ENCODE data around the gene PAGR1.
"Not testable (repeated sequence)": the region's sequence is repeated elsewhere in the genome, so short reads cannot be mapped to it uniquely, and the experiment has no call there.

PAGR1 gene

GRCh38 chr16:29812754-29813643 lies 3.0 kb upstream of the PAGR1 start:
- no peak for DNase-seq (ENCODE audit: low read depth in 3 of 3)

DNA sequence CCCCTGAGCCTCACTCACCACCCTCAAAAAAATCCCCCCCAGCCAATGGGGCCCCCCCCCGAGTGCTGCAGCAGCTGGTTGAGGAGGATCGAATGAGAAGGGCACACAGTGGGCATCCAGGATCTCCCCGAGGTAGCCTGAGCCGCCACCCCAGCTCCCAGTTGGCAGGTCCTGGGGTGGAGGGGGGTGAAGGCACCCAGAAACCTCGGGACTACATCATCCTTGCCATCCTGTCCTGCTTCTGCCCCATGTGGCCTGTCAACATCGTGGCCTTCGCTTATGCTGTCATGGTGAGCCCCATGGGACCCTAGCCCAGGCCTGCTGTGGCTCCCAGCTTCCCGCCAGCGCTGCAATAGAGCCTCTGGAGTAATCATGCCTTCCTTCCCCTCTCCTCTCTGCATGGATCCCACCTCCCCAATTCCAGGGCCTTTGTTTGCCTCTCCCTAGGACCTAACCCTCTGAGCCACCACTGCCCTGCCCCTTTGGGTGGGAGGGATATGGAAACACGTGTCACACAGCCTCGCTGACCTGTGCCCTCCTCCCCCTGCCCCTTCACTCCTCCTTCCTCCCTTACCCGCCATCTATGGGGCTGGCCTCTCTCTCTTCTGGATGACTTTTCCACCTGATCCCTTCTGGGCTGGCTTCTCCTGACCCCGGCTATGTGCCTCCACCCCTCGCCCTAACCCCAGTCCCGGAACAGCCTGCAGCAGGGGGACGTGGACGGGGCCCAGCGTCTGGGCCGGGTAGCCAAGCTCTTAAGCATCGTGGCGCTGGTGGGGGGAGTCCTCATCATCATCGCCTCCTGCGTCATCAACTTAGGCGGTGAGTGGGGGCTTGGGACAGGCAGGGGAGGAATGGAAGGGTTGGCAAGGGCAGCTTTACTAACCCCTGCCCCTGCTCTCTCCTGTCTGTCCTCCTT lies 2.0 kb upstream of the PAGR1 start:
- no peak for DNase-seq (ENCODE audit: low read depth in 3 of 3)

- no peak for DNase-seq (ENCODE audit: low read depth in 3 of 3)
These were observed 1.4 kb upstream of the PAGR1 start for GRCh38 chr16:29814592-29814991.

DNA sequence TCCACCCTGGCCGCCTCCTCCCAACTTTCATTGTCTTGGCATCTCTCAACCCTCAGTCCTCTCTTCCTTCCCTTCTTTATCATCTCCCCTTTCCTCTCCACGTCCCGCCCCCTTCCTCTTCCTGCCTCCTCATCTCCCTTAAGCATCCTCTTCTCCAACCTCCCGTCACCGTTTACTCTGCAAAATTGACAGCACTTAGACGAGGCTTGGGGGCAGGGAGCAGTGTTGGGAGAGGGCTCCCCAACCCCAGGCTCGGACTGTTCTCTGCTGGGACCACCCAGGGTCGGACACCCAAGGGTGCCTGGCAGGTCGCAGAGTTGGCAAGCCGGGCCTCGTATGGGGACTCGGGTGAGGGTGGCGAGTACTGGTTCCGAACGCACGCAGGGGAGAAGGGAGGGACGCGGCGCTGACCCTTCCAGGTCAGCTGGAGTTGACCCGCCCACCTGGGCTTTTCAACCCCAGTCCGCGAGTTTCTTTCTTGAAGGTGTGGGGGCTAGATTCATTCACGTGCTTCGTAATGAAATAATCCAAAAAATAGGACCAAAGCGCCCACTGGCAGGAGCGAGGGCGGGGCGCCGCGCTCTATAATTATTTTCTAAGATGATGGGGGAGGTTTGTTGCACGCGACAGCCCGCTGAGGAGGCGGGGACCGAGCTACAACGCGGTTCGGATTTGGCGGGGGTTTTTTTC lies 775 bp upstream of the PAGR1 start:
- no peak for DNase-seq (ENCODE audit: low read depth in 3 of 3)

DNA sequence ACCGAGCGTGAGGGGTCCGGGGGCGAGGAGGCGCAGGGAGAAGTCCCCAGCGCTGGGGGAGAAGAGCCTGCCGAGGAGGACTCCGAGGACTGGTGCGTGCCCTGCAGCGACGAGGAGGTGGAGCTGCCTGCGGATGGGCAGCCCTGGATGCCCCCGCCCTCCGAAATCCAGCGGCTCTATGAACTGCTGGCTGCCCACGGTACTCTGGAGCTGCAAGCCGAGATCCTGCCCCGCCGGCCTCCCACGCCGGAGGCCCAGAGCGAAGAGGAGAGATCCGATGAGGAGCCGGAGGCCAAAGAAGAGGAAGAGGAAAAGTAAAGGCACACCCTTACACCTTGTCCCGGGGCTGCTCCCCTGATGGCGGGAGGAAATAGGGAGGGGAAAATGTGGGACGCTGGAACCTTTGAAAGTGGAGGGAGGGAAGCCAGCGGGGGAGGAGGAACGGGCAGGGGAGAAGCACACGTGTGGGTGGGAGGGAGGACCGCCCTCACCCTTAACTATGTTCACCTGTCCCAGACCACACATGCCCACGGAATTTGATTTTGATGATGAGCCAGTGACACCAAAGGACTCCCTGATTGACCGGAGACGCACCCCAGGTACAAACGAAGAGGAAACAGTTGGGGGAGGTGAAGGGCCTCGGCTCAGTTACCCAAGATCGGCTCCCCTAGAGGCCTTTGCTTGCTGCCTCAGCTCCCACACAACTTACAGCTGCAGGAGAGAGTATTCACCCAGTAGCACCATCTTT lies 916 bp downstream of the PAGR1 start:
- DNase-seq (ENCODE audit: low read depth in 3 of 3) = peak in 1 of 3 donors; percentile 70

GRCh38 chr16:29818082-29818481 lies 2.1 kb downstream of the PAGR1 start:
- DNase-seq (ENCODE audit: low read depth in 3 of 3) = no peak

DNA sequence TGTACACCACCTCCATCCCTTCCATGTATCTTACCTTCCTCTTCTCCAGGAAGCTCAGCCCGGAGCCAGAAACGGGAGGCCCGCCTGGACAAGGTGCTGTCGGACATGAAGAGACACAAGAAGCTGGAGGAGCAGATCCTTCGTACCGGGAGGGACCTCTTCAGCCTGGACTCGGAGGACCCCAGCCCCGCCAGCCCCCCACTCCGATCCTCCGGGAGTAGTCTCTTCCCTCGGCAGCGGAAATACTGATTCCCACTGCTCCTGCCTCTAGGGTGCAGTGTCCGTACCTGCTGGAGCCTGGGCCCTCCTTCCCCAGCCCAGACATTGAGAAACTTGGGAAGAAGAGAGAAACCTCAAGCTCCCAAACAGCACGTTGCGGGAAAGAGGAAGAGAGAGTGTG lies 3.6 kb downstream of the PAGR1 start:
- DNase-seq (ENCODE audit: low read depth in 3 of 3) = no peak

DNA sequence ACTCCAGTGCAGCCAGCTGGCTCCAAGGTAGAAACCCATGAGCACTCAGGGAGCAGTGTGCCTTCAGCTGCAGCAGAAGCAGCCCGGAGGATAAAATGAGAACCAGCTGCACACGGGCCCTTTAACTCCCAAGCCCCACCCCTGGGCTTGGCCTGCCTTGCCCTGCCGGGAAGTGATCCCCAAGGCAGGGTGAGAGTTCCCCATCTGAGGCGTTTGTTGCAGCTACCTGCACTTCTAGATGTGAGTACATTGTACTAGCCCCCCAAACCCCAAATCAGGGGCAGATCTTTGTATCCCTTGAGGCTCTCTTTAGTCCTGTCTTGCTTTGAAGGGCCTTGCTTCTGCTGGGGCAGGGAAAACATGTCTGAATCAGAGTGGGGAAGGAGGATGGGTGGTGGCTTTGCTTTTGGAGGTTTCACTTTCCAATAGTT lies 4.3 kb downstream of the PAGR1 start, which contains the start of gene MVP:
Gene MVP, plus strand, starts transcription at position 192 of the 431 bp plus-strand sequence. CDS start 10,088 bp downstream, outside the sequence.
- DNase-seq (ENCODE audit: low read depth in 3 of 3) = no peak

- no peak for DNase-seq (ENCODE audit: low read depth in 3 of 3)
These were observed 5.0 kb downstream of the PAGR1 start for GRCh38 chr16:29820730-29821642.

DNA sequence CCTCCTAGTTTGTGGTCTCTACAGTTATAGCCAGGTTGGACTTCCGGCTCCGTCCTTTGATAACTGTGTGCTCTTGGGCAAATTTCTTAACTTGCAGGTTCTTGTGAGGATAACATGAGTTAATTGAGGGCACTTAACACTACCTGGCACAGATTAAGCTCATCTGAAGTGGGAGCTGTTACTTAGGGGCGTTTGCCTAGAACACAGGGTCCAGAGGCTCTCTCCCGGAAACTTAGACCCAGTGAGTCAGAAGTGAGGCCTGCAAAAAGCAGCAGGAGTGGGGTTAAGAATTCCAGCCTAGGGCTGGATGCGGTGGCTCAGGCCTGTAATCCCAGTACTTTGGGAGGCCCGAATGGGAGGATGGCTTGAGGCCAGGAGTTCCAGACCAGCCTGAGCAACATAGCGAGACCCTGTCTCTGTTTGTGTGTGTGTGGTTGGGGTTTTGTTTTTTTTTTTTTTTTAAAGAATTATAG lies 5.7 kb downstream of the PAGR1 start:
- no peak for DNase-seq (ENCODE audit: low read depth in 3 of 3)

DNA sequence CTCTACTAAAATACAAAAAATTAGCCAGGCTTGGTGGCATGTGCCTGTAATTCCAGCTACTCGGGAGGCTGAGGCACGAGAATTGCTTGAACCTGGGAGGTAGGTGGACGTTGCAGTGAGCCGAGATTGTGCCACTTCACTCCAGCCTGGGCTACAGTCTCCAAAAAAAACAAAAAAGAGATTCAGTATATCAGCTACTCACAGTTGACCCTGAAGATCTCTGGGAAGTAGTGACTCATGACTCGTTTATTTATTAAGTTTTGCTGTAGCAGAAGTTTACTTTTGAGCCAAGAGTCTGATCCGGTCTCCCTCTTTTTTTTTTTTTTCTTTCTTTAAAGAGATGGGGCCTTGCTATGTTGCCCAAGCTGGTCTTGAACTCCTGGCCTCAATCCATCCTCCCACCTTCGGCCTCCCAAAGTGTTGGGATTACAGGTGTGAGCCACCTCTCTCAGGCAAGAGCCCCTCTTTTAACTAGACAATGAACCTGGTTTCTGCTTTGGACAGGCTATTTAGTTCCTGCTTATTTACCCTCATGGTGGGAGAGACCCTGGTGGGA lies 8.7 kb downstream of the PAGR1 start:
- DNase-seq (ENCODE audit: low read depth in 3 of 3) = no peak

DNA sequence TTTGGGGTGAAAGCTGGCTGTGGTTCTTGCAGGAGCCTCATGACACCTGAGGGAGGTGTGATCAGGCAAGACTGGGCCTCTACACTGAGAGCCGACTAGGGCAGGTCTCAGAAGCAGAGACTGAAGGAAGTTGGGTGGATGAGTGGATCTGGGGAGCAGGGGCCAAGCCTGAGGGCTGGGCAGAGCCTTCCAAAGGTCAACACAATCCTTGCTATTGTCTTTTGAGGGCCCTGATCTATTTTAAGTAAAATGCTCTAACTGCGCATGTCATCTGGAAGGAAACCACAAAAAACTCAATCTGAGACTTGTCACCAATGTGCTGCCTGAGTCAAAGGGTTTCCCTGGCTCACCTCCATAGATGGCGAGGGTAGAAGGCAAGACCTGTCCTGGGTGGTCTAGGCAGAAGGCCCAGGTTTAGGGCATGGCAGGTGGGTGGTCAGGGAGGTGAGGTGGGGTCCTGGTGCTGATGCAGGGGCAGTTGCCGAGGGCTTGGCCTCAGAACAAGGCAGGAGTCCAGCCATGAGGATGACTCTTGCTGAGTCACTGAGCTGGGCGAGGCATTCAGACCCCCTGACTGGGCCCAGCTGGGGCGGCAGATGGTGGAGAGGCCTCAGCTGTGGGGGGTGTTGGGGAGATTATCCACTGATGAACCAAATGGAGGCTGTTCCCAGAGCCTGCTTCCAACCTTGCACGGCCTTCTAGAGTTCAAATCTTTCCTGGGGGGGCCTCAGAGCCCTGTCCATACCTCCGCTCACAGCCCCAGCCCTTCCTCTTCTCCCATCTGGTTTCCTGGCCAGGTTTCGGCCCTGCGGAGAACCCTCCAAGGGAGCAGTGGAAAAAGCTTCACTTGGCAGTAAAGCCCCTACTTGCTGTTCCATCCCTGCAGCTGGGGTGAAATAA lies 9.4 kb downstream of the PAGR1 start:
- no peak for DNase-seq (ENCODE audit: low read depth in 3 of 3)

- DNase-seq (ENCODE audit: low read depth in 3 of 3) = no peak
These were observed 10.4 kb downstream of the PAGR1 start for GRCh38 chr16:29826342-29826695.

- no peak for DNase-seq (ENCODE audit: low read depth in 3 of 3)
These were observed 14.8 kb downstream of the PAGR1 start for GRCh38 chr16:29830774-29831173.

GRCh38 chr16:29831490-29831889 lies 15.5 kb downstream of the PAGR1 start:
- no peak for DNase-seq (ENCODE audit: low read depth in 3 of 3)

GRCh38 chr16:29833219-29833618 lies 17.3 kb downstream of the PAGR1 start:
- not testable (repeated sequence) for DNase-seq (ENCODE audit: low read depth in 3 of 3)

DNA sequence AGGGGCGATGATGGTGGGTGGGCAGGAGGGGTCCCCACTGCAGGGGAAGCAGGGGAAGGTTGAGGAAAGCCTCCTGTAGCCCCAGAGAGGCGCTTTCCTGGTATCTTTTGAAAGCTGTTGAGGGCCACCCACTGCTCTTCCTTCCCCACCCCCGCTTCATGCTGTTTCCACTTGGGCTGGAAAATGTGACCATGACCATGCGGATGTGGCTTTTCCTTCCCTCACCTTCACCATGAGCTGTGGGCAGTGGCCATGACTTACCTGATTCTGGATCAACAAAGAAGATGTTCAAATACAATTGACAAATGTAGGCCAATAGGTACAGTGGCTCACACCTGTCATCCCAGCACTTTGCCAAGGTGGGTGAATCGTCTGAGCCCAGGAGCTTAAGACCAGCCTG lies 18.1 kb downstream of the PAGR1 start:
- no peak for DNase-seq (ENCODE audit: low read depth in 3 of 3)

- DNase-seq (ENCODE audit: low read depth in 3 of 3) = no peak
These were observed 20.0 kb downstream of the PAGR1 start for GRCh38 chr16:29835926-29836325.

DNA sequence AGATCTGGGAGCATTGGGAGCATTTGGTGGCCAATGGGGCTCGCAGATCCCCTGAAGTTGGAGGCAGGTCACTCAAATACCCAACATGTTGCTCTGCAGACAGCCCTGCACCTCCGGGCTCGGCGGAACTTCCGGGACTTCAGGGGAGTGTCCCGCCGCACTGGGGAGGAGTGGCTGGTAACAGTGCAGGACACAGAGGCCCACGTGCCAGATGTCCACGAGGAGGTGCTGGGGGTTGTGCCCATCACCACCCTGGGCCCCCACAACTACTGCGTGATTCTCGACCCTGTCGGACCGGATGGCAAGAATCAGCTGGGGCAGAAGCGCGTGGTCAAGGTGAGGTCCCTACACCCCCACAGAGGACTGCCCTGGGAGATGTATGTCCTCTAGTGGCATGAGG lies 20.7 kb downstream of the PAGR1 start:
- no peak for DNase-seq (ENCODE audit: low read depth in 3 of 3)

Measured in stimulated activated CD4-positive, alpha-beta T cell treated with anti-CD3 and anti-CD28 coated beads, TNF-alpha, amount 100 ng/mL, for 48 hours (primary cell).